HG02571 (cell line): ENCODE measurements around the gene GARNL3.
A peak's percentile ranks its signal among the peaks of the same experiment; 100 is the strongest.

Experiments
- ATAC-seq: cut with Tn5 transposase; IDR thresholded peaks from one replicate; pipeline ENCODE4 v1.9.1; 2021; ENCODE audit warnings: mild to moderate bottlenecking, moderate library complexity; ENCODE audit not compliant: unreplicated experiment

GARNL3 gene

GRCh38 chr9:127423476-127423933, 158.9 kb downstream of the GARNL3 start:
- ATAC-seq: no peak

GRCh38 chr9:127423934-127424675, 159.5 kb downstream of the GARNL3 start, which contains the start of gene ZNF79:
Gene ZNF79 (plus strand): TSS chr9:127424382. CDS start chr9:127424788, 406 bp downstream.
- peak; percentile 77 for ATAC-seq

- ATAC-seq: peak; percentile 25
These were observed 160.1 kb downstream of the GARNL3 start for GRCh38 chr9:127424676-127424999.

GRCh38 chr9:127426756-127427155, 162.2 kb downstream of the GARNL3 start:
- no peak for ATAC-seq

- ATAC-seq: no peak
These were observed 163.8 kb downstream of the GARNL3 start for GRCh38 chr9:127428348-127428747.

- ATAC-seq: no peak
These were observed 165.8 kb downstream of the GARNL3 start for GRCh38 chr9:127430415-127430814.

GRCh38 chr9:127437497-127438264, 173.1 kb downstream of the GARNL3 start:
- no peak for ATAC-seq

GRCh38 chr9:127438394-127438793, 173.8 kb downstream of the GARNL3 start:
- no peak for ATAC-seq
